GM21381 (cell line): Measurements from ENCODE around the gene HEPACAM.

Source experiments
- ATAC-seq: cut with Tn5 transposase; IDR thresholded peaks from one replicate; pipeline ENCODE4 v1.9.1; 2021; ENCODE audit warnings: mild to moderate bottlenecking, moderate library complexity; ENCODE audit not compliant: unreplicated experiment

Gene HEPACAM

DNA sequence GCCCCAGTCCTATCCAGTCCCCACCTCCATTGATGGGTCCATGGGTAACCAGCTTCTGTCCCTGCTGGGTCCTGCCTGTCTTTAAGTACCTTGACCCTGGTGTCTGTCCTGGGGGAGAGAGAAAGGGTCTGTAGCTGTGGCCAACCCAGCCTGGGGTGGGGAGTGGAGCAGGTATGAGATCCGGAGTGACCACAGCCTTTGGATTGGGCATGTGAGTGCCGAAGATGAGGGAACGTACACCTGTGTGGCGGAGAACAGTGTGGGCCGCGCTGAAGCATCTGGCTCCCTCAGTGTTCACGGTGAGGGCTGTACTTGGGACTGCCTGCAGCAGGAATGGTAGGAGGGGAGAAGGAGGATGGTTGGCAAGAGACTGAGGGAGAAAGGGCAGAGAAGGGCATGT, 65.4 kb downstream of the HEPACAM start:
- ATAC-seq = no peak

DNA sequence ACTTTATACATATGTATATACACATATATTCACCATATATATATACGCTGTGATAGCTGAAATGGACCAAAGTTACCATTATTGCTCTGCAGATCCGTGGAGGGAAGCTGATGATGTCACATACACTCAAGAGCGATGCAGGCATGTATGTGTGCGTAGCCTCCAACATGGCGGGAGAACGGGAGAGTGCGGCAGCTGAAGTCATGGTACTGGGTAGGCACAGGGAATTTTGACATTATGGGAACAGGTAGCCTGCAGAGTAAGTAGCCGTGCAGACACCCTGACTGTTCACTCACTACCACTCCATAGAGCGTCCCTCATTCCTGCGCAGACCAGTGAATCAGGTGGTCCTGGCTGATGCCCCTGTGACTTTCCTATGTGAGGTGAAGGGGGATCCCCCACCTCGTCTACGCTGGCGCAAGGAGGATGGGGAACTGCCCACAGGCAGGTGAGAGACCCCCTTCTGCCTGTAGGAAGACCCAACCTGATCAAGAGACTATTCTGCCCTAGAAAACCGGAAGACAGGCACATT, 65.9 kb downstream of the HEPACAM start:
- ATAC-seq = no peak

- ATAC-seq = no peak
Measured at GRCh38 chr11:124869331-124869730, 66.5 kb downstream of the HEPACAM start.
